Tibial nerve (tissue), 4 donors: Measurements from ENCODE around the gene DYNLT5.

Experiments
- EP300 ChIP-seq, 2 donors: sonication (generic); formaldehyde crosslinking; IDR thresholded peaks; one replicate each; pipeline ENCODE4 v1.6.1; 2017; ENCODE audit warnings: antibody characterized with exemption in 2 of 2, mild to moderate bottlenecking in 1 of 2
- TF ChIP-seq, protein P1 (sequence below), 5 experiments: fragments of 200-600 bp in 3 of 5; fragments of 450-650 bp in 2 of 5; sonication (generic) in 3 of 5; IDR thresholded peaks; one replicate each; pipeline ENCODE4 v1.5.1; 2016 to 2019; ENCODE audit warnings: antibody characterized with exemption in 5 of 5, mild to moderate bottlenecking in 3 of 5, moderate library complexity in 2 of 5

DNA sequence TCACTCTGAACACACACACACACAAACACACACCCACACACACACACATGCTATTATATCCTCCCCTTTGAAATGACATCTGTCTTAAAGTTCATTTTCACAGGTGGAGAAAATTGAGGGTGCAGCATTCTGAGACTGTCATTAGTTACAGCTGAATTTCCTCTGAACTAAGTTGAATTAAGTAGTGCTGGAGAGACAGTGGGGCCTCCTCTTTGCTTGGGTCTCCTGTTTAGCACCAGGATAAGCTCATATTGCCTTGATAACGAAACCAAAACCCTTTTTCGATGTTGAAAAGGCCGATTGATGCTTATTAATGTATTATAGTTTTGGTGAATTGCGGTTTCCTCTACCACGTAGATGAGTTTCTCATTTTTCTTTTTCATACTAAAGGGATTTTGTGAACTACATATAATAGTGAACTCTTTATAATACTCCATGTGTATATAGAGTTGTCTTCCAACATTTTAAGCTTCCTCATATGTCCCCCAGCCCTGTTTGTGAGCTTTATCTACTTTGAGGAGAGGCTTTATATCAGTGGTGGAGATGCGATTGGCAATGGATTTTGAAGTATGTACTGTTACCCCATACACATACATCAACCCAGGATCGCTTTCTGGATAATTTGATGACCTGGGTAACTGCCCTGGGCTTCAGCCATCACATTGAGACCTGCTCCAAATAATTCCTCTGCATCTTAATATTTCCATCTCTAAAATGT, 17.4 kb downstream of the DYNLT5 start:
- TF ChIP-seq, protein P1, sequence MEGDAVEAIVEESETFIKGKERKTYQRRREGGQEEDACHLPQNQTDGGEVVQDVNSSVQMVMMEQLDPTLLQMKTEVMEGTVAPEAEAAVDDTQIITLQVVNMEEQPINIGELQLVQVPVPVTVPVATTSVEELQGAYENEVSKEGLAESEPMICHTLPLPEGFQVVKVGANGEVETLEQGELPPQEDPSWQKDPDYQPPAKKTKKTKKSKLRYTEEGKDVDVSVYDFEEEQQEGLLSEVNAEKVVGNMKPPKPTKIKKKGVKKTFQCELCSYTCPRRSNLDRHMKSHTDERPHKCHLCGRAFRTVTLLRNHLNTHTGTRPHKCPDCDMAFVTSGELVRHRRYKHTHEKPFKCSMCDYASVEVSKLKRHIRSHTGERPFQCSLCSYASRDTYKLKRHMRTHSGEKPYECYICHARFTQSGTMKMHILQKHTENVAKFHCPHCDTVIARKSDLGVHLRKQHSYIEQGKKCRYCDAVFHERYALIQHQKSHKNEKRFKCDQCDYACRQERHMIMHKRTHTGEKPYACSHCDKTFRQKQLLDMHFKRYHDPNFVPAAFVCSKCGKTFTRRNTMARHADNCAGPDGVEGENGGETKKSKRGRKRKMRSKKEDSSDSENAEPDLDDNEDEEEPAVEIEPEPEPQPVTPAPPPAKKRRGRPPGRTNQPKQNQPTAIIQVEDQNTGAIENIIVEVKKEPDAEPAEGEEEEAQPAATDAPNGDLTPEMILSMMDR (IDR thresholded peaks at IDR 0.05) = no peak
- no peak for TF ChIP-seq EP300 (IDR thresholded peaks at IDR 0.05)
